Body of pancreas (tissue), 4 donors: ENCODE measurements around the gene SPTSSA.

Experiments
- CTCF ChIP-seq, 7 experiments: fragments of 450-650 bp in 4 of 7; fragments of 200-600 bp in 3 of 7; sonication (generic) in 3 of 7; IDR thresholded peaks; one replicate each; pipeline ENCODE4 v1.5.1; 2016 to 2019; ENCODE audit warnings: antibody characterized with exemption in 7 of 7
- POLR2A ChIP-seq, 3 donors: fragments of 450-650 bp; IDR thresholded peaks; one replicate each; pipeline ENCODE4 v1.6.1; 2016; ENCODE audit warnings: antibody characterized with exemption in 3 of 3, mild to moderate bottlenecking in 2 of 3

GRCh38 chr14:34474187-34474679 lies 12.2 kb upstream of the SPTSSA start:
- TF ChIP-seq CTCF (IDR thresholded peaks at IDR 0.05) (no peak), POLR2A (IDR thresholded peaks at IDR 0.05) (no peak)
